GM12801 (cell line): ENCODE measurements around the gene GYS1.

Source experiments
- CTCF ChIP-seq: IDR thresholded peaks from one replicate; pipeline ENCODE4 v1.5.1; 2011; ENCODE audit warnings: control low read depth; ENCODE audit not compliant: insufficient read length; ENCODE audit errors: extremely low read depth

The GYS1 gene

GRCh38 chr19:49014870-49015255 lies 21.8 kb upstream of the GYS1 start:
- no peak for TF ChIP-seq CTCF

- no peak for TF ChIP-seq CTCF
Observed at GRCh38 chr19:49014123-49014869, 21.2 kb upstream of the GYS1 start.

- TF ChIP-seq CTCF, result no peak
Observed at GRCh38 chr19:49011194-49011593, 18.1 kb upstream of the GYS1 start.

GRCh38 chr19:49010453-49010852 lies 17.3 kb upstream of the GYS1 start:
- TF ChIP-seq CTCF, result no peak

GRCh38 chr19:49009828-49010227 lies 16.7 kb upstream of the GYS1 start:
- no peak for TF ChIP-seq CTCF

GRCh38 chr19:49006905-49007304 lies 13.8 kb upstream of the GYS1 start:
- TF ChIP-seq CTCF, result no peak

- no peak for TF ChIP-seq CTCF
Observed at GRCh38 chr19:49004964-49005614, 12.0 kb upstream of the GYS1 start.
